Measurements from ENCODE around the gene FAM151B. TPM values are rescaled to one million over a fixed set of nuclear protein-coding genes. Genes with fewer than 3 reads are reported as not detected.

FAM151B gene, protein sequence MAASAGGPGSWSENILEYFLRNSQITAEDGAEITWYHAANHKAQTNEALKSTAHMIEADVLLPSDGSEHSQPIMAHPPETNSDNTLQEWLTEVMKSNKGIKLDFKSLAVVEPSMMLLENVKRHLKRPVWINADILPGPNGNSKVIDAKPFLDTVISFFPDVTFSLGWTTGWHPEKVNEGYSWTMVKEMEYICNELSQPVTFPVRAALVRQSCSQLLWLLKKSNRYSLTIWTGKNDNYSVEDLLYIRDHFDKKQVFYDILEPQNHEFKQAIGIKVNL
- 1.1 TPM in 1 of 2 replicates, not detected in the other for total RNA-seq
- total RNA-seq (2013), result 0.56 TPM
- polyA plus RNA-seq, result not detected in 2 replicates
- polyA minus RNA-seq, result 0.51 and 0.57 TPM in 2 replicates

DNA sequence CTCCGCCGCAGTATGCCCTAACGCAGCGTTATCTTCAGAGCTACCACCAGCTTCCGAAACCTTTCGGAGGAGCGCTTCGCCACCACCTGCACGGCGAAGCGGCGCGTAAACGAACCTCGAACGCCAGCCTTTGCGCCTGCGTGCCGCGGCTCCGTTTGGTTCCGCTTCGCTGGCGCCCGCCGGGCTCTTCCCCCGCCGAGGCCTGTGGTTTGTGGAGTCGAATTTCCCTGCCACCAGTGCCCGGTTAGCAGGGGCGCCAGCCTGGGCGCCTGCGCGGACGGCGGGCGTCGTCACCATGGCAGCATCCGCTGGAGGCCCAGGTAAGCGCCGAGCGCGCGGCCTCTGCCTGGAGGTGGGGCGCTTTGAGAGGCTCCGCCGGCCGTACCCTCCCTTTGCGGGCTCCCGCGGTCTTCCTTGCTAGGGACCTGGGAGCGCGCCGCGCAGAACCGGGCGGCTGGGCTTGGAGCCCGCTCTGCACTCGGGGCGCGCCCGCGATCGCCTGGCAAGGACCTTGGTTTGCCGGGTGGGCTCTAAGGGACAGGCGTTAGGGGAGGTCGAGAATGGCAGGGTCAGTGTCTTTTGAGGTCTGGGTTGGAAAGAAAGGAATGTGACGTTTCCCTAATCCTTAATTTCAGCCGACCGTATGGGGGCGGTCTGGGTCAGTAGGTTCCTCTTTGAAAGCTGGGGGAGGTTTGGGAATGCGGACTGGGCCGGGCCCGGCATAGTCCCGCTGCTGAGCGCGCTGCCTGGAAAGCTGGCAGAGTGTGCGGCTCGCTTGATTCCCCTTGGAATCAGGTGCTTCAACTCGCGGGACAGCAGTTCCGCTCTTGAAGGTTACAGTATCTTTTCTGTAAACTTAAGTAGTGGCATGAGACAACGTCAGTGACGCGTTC lies at the start of gene FAM151B:
Gene FAM151B (plus strand): TSS at position 272 of the 893 bp plus-strand sequence. CDS start 24 bp downstream, at position 296.
- peaks cover 18% of the 10 kb centered on the region for H3K4me1 Mint-ChIP-seq
- Histone ChIP-seq H3K4me2 (replicated peaks; ENCODE audit: low read depth, low read length, poor library complexity, severe bottlenecking) (peak within 1 kb of the TSS; percentile 89), H3K27ac (ENCODE audit: low read length in 2 of 2) (no peak within 1 kb of the TSS), H3K9me3 (ENCODE audit: control extremely low read depth in 1 of 3, control insufficient read depth in 2 of 3, insufficient read depth in 1 of 3, low read length in 2 of 3) (peaks cover 2 to 25% (median 7%) of the 10 kb centered on the region in 3 donors), H4K20me1 (ENCODE audit: control insufficient read depth, insufficient read depth, low read length, poor library complexity, severe bottlenecking) (no peaks in the 10 kb centered on the region), H3K4me3 (ENCODE audit: control extremely low read depth in 1 of 5, extremely low read depth in 1 of 5, insufficient read depth in 1 of 5, low read depth in 2 of 5, low read length in 4 of 5) (peak within 1 kb of the TSS; percentile 35 to 60 (median 50)), H3K9ac (ENCODE audit: low read length) (peak within 1 kb of the TSS; percentile 58), H3K79me2 (ENCODE audit: control insufficient read depth, insufficient read depth, low read length) (no peaks in the 10 kb centered on the region), H3K36me3 (replicated peaks in 1 of 2; ENCODE audit: control extremely low read depth in 1 of 2, control insufficient read depth in 1 of 2, extremely low read depth in 1 of 2, insufficient read depth in 2 of 2, low read length in 1 of 2) (no peaks in the 10 kb centered on the region), H3K27me3 (replicated peaks in 1 of 4; ENCODE audit: control extremely low read depth in 1 of 4, control insufficient read depth in 3 of 4, insufficient read depth in 4 of 4, low read length in 3 of 4) (peaks cover 0 to 22% (median 8%) of the 10 kb centered on the region in 4 experiments), H3K4me1 (ENCODE audit: control insufficient read depth in 2 of 2, insufficient read depth in 2 of 2, low read length in 2 of 2) (peaks cover 8 to 12% of the 10 kb centered on the region in 2 donors), H2AFZ (ENCODE audit: insufficient read depth, low read depth, low read length, poor library complexity, severe bottlenecking) (peak within 1 kb of the TSS; percentile 71)
- 1% methylated on average over 75 of the region's 85 CpGs for WGBS (ENCODE audit: insufficient coverage)
- peak; percentile 80 for ATAC-seq (ENCODE audit: low read depth)
- H3K9me3 Mint-ChIP-seq (ENCODE audit: insufficient read depth), result peaks cover 6% of the 10 kb centered on the region
- TF ChIP-seq, protein P1, sequence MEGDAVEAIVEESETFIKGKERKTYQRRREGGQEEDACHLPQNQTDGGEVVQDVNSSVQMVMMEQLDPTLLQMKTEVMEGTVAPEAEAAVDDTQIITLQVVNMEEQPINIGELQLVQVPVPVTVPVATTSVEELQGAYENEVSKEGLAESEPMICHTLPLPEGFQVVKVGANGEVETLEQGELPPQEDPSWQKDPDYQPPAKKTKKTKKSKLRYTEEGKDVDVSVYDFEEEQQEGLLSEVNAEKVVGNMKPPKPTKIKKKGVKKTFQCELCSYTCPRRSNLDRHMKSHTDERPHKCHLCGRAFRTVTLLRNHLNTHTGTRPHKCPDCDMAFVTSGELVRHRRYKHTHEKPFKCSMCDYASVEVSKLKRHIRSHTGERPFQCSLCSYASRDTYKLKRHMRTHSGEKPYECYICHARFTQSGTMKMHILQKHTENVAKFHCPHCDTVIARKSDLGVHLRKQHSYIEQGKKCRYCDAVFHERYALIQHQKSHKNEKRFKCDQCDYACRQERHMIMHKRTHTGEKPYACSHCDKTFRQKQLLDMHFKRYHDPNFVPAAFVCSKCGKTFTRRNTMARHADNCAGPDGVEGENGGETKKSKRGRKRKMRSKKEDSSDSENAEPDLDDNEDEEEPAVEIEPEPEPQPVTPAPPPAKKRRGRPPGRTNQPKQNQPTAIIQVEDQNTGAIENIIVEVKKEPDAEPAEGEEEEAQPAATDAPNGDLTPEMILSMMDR (IDR thresholded peaks at IDR 0.05), result no peak
- no peak for TF ChIP-seq EZH2 (IDR thresholded peaks at IDR 0.05; ENCODE audit: borderline replicate concordance, insufficient read depth, low read depth, low read length, poor library complexity, severe bottlenecking)
- intact Hi-C loops (cut with micrococcal nuclease), result no loop called here
- no peak within 1 kb of the TSS for H3K27ac Mint-ChIP-seq
- DNase-seq, result peak; percentile 72
- ChIA-PET CTCF (no interaction called here), POLR2A (no interaction called here)
- peak within 1 kb of the TSS; percentile 85 for H3K4me3 Mint-ChIP-seq
- peaks cover 33% of the 10 kb centered on the region for H3K27me3 Mint-ChIP-seq
